Measurements from ENCODE around the gene NTPCR.
"Not testable (repeated sequence)": the region's sequence is repeated elsewhere in the genome, so short reads cannot be mapped to it uniquely, and the experiment has no call there.

The NTPCR gene

DNA sequence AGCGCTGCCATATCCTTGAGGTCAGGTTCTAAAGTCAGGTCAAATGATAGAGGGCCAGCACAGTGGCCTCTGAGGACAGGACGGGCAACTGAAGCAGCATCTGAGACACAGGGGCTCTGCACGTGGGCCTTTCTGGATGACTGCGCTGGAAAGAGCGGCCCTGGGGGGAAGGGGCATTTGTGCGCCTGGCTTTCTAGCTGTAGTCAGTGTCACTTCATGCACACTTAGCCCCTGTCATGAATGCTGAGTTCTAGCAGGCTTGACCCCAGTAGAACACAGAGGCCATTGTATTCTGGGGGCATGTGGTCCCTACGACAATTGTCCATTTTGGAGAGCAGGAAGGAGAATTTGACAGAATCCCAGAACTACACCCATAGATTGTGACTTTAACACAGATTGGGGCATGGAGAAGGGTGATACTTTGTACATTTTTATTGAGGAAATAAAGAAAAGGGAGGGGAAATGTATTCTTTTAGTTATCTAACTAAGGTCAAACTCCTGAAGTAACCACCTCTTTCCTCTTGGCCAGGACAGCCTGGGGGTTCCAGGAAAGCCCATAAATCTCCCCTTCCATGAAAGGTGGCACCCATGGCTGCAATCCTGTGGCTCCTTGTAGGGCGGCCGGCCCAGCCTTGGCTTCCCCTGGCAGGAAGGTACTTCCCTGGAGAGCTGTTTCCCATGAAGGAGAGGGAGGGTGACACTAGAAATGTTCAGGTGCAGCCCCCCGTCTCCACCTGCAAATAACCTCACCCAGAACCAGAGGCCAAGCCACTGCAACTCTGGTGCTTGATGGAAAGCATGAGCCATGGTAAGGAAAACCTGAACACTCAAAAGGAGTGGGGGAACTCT, 34.4 kb downstream of the NTPCR start:
- DNase-seq (ENCODE audit: low read depth): no peak

DNA sequence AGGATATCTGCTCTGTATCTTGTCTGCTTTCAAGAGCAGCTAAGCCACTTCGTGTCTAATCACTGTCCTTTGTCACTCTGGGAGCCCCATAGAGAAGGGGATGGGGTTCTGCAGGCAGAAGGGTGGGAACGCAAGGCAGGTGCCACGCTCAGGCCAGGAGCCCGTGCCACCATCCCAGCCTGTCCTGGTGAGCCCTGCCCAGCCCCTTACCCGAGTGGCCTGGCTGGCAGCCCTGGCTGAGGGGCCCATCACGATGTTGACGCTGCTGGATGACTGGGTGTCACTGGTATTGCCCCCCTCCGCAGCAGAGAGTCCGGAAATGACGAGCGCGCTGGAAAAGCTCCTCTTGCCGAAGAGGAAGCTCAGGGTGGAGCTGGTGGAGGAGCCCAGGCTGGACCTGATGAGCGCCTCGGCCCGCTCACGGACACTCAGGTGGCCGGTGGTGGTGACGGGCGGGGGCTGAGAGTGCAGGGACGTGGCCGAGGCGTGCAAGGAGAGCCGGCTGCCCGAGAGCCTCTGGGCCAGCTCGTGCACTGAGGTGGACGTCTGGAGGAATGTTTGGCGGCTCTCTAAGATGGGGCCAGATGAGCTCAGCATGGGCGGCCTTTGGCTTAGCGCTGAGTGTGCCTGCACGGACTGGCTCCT, 35.6 kb downstream of the NTPCR start:
- DNase-seq (ENCODE audit: low read depth): no peak

DNA sequence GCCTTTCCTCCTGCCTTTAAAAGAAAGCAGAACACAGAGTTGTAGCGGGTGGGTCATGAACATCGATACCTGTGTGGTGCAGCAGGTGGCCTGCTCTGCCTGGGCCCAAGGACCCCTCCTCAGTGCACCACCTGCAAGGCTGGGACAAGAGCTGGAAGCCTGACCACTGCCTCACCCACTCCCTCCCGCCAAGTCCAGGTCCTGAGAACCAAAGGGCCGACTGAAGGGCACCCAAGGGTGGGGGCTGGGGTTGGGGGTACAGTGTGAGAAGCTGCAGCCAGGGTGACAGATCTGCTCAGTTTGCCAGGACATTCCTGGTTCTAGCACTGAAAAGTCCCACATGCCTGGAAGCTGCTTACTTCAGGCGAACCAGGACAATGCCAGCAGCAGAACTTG, 36.1 kb downstream of the NTPCR start:
- no peak for DNase-seq (ENCODE audit: low read depth)

- DNase-seq (ENCODE audit: low read depth): no peak
Measured at GRCh38 chr1:232987046-232987773, 36.8 kb downstream of the NTPCR start.

- DNase-seq (ENCODE audit: low read depth): no peak
Measured at GRCh38 chr1:232987774-232988140, 37.3 kb downstream of the NTPCR start.

DNA sequence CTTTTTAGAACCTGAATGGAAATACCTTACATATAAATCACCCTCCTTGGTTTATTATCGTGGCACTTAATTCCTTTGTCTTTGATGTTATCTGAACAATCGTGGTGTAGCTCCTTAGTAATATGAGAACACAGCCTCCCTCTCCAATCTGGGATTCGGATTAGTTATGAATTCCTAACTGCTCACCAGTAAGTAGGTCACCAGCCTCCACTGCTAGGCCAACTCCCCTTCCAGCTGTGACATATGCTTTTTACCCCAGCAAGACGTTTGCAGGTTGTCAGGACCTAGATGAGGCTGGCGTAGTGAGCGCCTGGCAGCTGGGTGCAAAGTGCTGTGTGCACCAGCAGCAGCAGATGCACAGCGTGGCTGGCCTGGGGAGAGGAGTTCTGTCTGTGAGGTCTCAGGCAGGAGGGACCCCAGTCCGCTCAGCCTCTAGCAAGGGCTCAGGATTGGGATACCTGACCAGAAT, 38.2 kb downstream of the NTPCR start:
- DNase-seq (ENCODE audit: low read depth): no peak

DNA sequence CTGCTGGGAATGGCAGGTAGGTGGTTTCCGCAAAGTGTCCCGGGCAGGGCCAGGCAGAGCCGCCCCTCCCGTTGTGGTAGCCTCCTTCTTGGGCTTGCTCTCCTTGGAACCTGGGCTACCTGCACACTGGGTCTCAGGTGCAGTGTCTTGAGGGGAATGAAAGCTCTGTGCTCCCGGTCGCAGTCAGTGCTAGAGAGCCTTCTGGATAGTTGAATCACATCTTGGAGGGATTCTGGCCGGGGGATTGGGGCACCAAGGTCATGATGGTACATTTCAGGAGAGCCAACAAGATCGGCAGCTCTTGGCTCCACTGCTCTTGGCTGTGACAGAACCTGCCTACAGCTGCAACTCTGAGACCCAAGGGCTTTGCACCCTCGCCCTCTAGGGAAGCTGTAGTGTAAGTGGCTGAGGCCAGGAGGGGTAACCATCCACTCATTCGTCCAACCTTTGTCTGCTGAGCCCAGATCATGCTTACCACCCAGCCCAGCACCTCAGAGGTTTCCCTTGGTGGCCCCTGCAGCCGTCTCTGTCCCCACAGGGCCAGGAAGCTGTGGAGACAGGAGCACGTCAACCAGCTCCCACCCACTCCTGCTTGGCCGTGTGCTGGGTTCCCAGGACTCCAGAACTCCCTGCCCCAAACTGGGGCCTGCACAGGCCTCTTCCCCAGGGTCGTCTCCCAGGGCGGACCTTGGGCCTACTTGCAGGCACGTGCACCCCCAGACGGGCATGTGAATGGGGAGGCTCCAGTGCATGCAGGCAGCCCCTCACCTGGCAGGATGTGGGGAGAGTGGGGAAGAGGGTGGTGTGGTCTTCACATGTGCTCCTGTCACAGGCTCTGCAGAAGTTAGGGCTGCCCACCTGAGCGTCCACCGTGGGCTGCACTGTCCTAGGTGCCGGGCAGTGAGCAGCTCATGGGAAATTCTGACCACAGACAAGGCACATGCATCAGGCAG, 40.0 kb downstream of the NTPCR start:
- DNase-seq (ENCODE audit: low read depth): no peak

DNA sequence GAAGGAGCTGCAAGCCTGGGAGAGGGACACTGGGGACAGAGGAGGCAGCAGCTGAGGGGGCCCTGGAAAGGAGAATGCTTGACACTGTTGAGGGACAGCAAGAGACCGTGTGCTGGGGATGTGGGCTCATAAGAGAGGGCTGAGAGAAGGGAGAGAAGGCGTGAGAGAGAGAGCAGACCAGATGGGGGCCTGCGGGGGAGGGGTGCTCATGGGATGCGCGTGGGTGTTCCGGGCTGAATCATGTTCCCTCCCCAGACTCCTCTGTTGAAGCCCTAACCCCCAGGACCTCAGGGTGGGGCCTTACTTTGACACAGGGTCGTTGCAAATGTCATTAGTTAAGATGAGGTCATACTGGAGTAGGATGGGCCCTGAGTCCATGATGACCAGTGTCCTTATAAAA, 40.8 kb downstream of the NTPCR start:
- no peak for DNase-seq (ENCODE audit: low read depth)

GRCh38 chr1:232992227-232992626, 41.8 kb downstream of the NTPCR start:
- no peak for DNase-seq (ENCODE audit: low read depth)

GRCh38 chr1:232993555-232993954, 43.1 kb downstream of the NTPCR start:
- no peak for DNase-seq (ENCODE audit: low read depth)

- no peak for DNase-seq (ENCODE audit: low read depth)
Measured at GRCh38 chr1:232995189-232995588, 44.8 kb downstream of the NTPCR start.

GRCh38 chr1:232996143-232996542, 45.7 kb downstream of the NTPCR start:
- no peak for DNase-seq (ENCODE audit: low read depth)

- no peak for DNase-seq (ENCODE audit: low read depth)
Measured at GRCh38 chr1:232998138-232998537, 47.7 kb downstream of the NTPCR start.

- no peak for DNase-seq (ENCODE audit: low read depth)
Measured at GRCh38 chr1:232998646-232999045, 48.2 kb downstream of the NTPCR start.

DNA sequence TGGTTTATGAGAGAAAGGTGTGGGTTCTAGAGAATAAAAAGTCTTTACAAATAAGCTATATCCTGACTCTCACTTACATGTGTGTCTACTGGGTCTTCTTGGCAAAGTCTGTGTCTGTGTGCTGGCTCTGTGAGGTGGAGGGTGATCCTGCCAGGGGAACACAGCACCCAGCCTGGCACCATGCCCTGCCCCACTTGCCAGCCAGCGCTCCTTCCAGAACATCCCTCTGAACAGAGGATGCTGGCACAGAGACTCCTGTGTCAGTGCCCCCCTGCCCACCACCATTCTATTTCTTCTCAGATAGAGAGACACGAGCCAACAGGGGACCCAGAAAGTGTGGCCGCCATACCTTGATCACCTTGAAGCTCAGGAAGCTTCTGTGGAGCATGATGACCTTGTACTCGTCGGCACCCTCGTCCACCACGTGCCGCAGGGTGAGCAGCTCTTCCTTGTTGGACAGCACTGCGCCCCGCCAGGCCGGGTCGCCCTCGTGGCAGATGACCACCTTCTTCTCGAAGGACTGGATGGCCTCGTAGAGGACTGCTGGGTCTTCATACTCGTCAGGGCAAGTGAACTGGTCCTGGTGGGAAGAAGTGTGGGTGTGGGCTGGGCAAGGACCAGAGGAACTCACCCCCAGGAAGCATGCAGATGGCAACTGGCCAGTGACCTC, 49.7 kb downstream of the NTPCR start:
- no peak for DNase-seq (ENCODE audit: low read depth)

GRCh38 chr1:233003638-233004037, 53.2 kb downstream of the NTPCR start:
- not testable (repeated sequence) for DNase-seq (ENCODE audit: low read depth)

GRCh38 chr1:233004451-233004850, 54.0 kb downstream of the NTPCR start:
- DNase-seq (ENCODE audit: low read depth): no peak

DNA sequence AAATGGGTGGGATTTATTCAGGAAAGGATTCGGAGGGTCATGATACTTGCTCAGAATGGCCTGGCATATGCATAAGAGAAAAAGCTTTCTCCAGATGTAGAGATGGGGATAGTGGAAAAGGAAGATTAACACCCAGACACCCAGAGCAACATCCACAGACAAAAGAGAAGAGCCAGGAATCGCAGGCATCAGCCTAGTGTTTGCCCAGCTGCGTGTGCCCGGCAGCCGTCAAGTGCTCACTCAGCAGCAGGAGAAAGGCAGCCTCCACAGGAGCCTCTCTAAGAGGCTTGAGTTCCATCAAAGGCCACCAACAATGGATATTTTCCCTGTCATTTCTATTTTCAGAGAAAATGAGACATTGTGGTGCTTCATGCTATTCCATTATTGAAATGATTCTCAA, 54.7 kb downstream of the NTPCR start:
- no peak for DNase-seq (ENCODE audit: low read depth)

DNA sequence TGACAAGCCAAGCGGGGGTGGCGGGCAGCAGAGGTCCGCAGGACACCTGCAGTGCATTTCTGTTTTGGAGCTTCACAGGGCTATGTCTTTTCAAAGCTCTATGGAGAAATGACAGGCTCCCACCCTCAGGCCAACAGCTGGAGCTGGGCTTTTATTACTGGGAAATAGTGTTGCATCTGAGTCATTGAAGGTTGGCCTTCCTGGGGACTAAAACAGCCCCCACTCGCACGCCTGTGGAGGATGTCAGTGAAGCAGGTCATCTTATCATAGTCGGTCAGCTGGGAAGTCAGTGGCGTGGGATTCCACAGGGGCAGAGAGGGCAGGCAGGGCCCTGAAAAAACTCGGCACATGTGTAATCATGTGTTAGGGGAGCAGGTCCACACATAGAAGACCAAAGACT, 55.3 kb downstream of the NTPCR start:
- no peak for DNase-seq (ENCODE audit: low read depth)

DNA sequence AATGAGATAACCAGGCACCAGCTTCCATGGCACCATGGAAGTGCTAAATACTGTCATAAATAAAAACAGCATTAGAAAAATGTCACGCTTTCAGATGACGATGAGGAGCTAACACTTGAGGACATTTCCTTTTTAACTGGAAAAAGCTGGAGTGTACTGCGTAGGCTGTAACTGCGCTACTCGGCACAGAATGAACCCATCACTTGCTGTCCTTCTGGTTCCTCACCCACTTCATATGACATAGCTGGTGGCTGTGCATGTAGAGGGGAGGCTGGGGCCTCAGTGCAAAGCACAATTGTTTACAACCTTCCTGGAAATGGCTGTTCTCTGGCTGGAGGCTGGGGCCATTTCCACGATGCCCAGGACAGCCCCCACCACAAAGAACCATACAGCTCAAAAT, 55.7 kb downstream of the NTPCR start:
- DNase-seq (ENCODE audit: low read depth): no peak

- no peak for DNase-seq (ENCODE audit: low read depth)
Measured at GRCh38 chr1:233006541-233006973, 56.1 kb downstream of the NTPCR start.

Data from CMK (cell line).